ENCODE data around the gene ACTN4. TPM values are rescaled to one million over a fixed set of nuclear protein-coding genes. Genes with fewer than 3 reads are reported as not detected.

ACTN4 gene
- total RNA-seq, 2 experiments from 2014 or later = 86.8 to 178 TPM

GRCh38 chr19:38719761-38720558, 72.5 kb downstream of the ACTN4 start:
- no peak for DNase-seq (ENCODE audit: low spot score)
- no TSS peak for BruUV-seq (replicated peaks)
- H3K27ac ChIP-seq (ENCODE audit: low read depth, low read length, poor library complexity, severe bottlenecking) = no peak overlapping the region
- no peak overlapping the region for H2AFZ ChIP-seq (ENCODE audit: low read length)
- no peaks in the 10 kb centered on the region for H3K9me3 ChIP-seq (ENCODE audit: low read length)
- intact Hi-C loops (cut with micrococcal nuclease; ENCODE audit: unreplicated experiment) = loop anchor here (10.0 kb wide), 2 partner anchors 175 to 205 kb away; no protein-coding TSS in a partner anchor
- H3K4me1 ChIP-seq (ENCODE audit: insufficient read depth, low read length, poor library complexity, severe bottlenecking) = no peaks in the 10 kb centered on the region
- TF ChIP-seq CTCF (conservative IDR thresholded peaks at IDR 0.05; ENCODE audit: low read length) (no peak), EZH2phosphoT487 (IDR thresholded peaks at IDR 0.05; ENCODE audit: borderline replicate concordance, low read depth, low read length) (no peak)
- H3K4me3 ChIP-seq (ENCODE audit: low read depth, low read length, poor library complexity, severe bottlenecking) = no peak overlapping the region
- no peak overlapping the region for H3K4me2 ChIP-seq (ENCODE audit: low read length)
- H3K9me2 ChIP-seq (ENCODE audit: insufficient read depth, low read length) = no peaks in the 10 kb centered on the region
- ChIA-PET POLR2A (no interaction called here), CTCF (ENCODE audit: unreplicated experiment) (no interaction called here)
- no peaks in the 10 kb centered on the region for H4K20me1 ChIP-seq (ENCODE audit: insufficient read depth, low read length)
- peaks cover 64% of the 10 kb centered on the region for H3K36me3 ChIP-seq (ENCODE audit: insufficient read depth, low read length)
- no peaks in the 10 kb centered on the region for H3K79me2 ChIP-seq (ENCODE audit: insufficient read depth, low read depth, low read length)

GRCh38 chr19:38720559-38721236, 73.2 kb downstream of the ACTN4 start:
- Histone ChIP-seq H3K9me2 (ENCODE audit: insufficient read depth, low read length) (no peaks in the 10 kb centered on the region), H3K36me3 (ENCODE audit: insufficient read depth, low read length) (peaks cover 67% of the 10 kb centered on the region), H3K9me3 (ENCODE audit: low read length) (no peaks in the 10 kb centered on the region), H2AFZ (ENCODE audit: low read length) (no peak overlapping the region), H3K4me3 (ENCODE audit: low read depth, low read length, poor library complexity, severe bottlenecking) (no peak overlapping the region), H4K20me1 (ENCODE audit: insufficient read depth, low read length) (no peaks in the 10 kb centered on the region), H3K4me1 (ENCODE audit: insufficient read depth, low read length, poor library complexity, severe bottlenecking) (no peaks in the 10 kb centered on the region), H3K27ac (ENCODE audit: low read depth, low read length, poor library complexity, severe bottlenecking) (no peak overlapping the region), H3K4me2 (ENCODE audit: low read length) (no peak overlapping the region), H3K79me2 (ENCODE audit: insufficient read depth, low read depth, low read length) (no peaks in the 10 kb centered on the region)
- intact Hi-C loops (cut with micrococcal nuclease; ENCODE audit: unreplicated experiment) = loop anchor here (10.0 kb wide), 2 partner anchors 176 to 206 kb away; no protein-coding TSS in a partner anchor
- TF ChIP-seq CTCF (conservative IDR thresholded peaks at IDR 0.05; ENCODE audit: low read length) = no peak
- no peak for TF ChIP-seq EZH2phosphoT487 (IDR thresholded peaks at IDR 0.05; ENCODE audit: borderline replicate concordance, low read depth, low read length)
- DNase-seq (ENCODE audit: low spot score) = no peak
- ChIA-PET CTCF (ENCODE audit: unreplicated experiment) (no interaction called here), POLR2A (no interaction called here)
- BruUV-seq (replicated peaks) = no TSS peak

- H3K9me2 ChIP-seq (ENCODE audit: insufficient read depth, low read length) = no peaks in the 10 kb centered on the region
- H4K20me1 ChIP-seq (ENCODE audit: insufficient read depth, low read length) = no peaks in the 10 kb centered on the region
- no peak overlapping the region for H3K27ac ChIP-seq (ENCODE audit: low read depth, low read length, poor library complexity, severe bottlenecking)
- no peak overlapping the region for H3K4me3 ChIP-seq (ENCODE audit: low read depth, low read length, poor library complexity, severe bottlenecking)
- no peak for DNase-seq (ENCODE audit: low spot score)
- peaks cover 66% of the 10 kb centered on the region for H3K36me3 ChIP-seq (ENCODE audit: insufficient read depth, low read length)
- no TSS peak for BruUV-seq (replicated peaks)
- H3K4me1 ChIP-seq (ENCODE audit: insufficient read depth, low read length, poor library complexity, severe bottlenecking) = no peaks in the 10 kb centered on the region
- H2AFZ ChIP-seq (ENCODE audit: low read length) = no peak overlapping the region
- no peak overlapping the region for H3K4me2 ChIP-seq (ENCODE audit: low read length)
- TF ChIP-seq EZH2phosphoT487 (IDR thresholded peaks at IDR 0.05; ENCODE audit: borderline replicate concordance, low read depth, low read length) = no peak
- TF ChIP-seq CTCF (conservative IDR thresholded peaks at IDR 0.05; ENCODE audit: low read length) = no peak
- ChIA-PET POLR2A (no interaction called here), CTCF (ENCODE audit: unreplicated experiment) (no interaction called here)
- intact Hi-C loops (cut with micrococcal nuclease; ENCODE audit: unreplicated experiment) = loop anchor here (10.0 kb wide), 2 partner anchors 177 to 207 kb away; no protein-coding TSS in a partner anchor
- H3K9me3 ChIP-seq (ENCODE audit: low read length) = no peaks in the 10 kb centered on the region
- no peaks in the 10 kb centered on the region for H3K79me2 ChIP-seq (ENCODE audit: insufficient read depth, low read depth, low read length)
Measured at GRCh38 chr19:38721496-38721895, 74.0 kb downstream of the ACTN4 start.
